Measurements from ENCODE around the gene CCDC107.

DNA sequence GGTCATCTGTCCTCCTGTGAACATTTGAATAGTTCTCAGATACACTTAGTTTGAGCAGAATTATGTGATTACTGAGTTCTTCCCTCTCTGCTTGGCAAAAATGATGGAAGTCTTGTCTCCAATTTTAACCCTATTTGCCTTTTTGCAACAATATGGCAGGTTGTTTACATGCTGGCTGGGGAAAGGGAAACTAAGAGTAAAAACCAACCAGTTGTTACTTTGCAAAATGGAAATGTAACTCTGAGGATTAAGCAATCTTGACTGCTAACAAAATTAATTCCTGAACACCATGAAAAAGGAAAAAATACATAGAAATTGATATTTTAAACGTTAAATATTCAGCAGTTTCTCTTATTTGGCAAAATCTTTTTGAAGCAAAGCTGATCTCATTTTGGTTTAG lies 18.5 kb upstream of the CCDC107 start:
- TF ChIP-seq GATA2 (IDR thresholded peaks at IDR 0.05; ENCODE audit: low read depth, low read length), result no peak
- no peak for TF ChIP-seq GATA3 (IDR thresholded peaks at IDR 0.05; ENCODE audit: low read depth, low read length)
